ENCODE results near the gene ECE2. TPM values are rescaled to one million over a fixed set of nuclear protein-coding genes. Genes with fewer than 3 reads are reported as not detected.
A peak's percentile ranks its signal among the peaks of the same experiment; 100 is the strongest.

Gene ECE2
- total RNA-seq, 3 donors from 2014 or later (not counting 1 experiment from before 2014, with no cell fraction given): not detected

- peak overlapping the region; percentile 43 to 77 for H3K27ac Mint-ChIP-seq
- peaks cover 18 to 28% of the 10 kb centered on the region in 2 donors for H3K4me1 Mint-ChIP-seq
- intact Hi-C loops (cut with micrococcal nuclease): no loop called here
- DNase-seq (peak; percentile 53 to 71), ATAC-seq (peak; percentile 70 to 77 (median 71))
- WGBS (ENCODE audit: insufficient coverage): 2% methylated on average over 91 of the region's 91 CpGs
- H3K4me3 Mint-ChIP-seq: peak overlapping the region; percentile 86
- peaks cover 0 to 13% of the 10 kb centered on the region in 2 donors for H3K27me3 Mint-ChIP-seq (ENCODE audit: low read depth in 2 of 2)
- no peaks in the 10 kb centered on the region for H3K36me3 ChIP-seq (ENCODE audit: control insufficient read depth, insufficient read depth, low read length)
- H3K27ac ChIP-seq (ENCODE audit: low read length): no peak overlapping the region
- no peaks in the 10 kb centered on the region for H3K9me3 Mint-ChIP-seq
- H3K9me3 ChIP-seq (ENCODE audit: control insufficient read depth, insufficient read depth, low read length): no peaks in the 10 kb centered on the region
- no peaks in the 10 kb centered on the region for H3K36me3 Mint-ChIP-seq
- no peak for TF ChIP-seq CTCF (IDR thresholded peaks at IDR 0.05)
- peaks cover 19% of the 10 kb centered on the region for H3K27me3 ChIP-seq (ENCODE audit: control insufficient read depth, insufficient read depth, low read length)
- no peak overlapping the region for H3K4me3 ChIP-seq (ENCODE audit: low read length)
- peaks cover 29% of the 10 kb centered on the region for H3K4me1 ChIP-seq (ENCODE audit: control insufficient read depth, insufficient read depth, low read length)
Observed at GRCh38 chr3:184259878-184260723, 15.7 kb upstream of the ECE2 start.

DNA sequence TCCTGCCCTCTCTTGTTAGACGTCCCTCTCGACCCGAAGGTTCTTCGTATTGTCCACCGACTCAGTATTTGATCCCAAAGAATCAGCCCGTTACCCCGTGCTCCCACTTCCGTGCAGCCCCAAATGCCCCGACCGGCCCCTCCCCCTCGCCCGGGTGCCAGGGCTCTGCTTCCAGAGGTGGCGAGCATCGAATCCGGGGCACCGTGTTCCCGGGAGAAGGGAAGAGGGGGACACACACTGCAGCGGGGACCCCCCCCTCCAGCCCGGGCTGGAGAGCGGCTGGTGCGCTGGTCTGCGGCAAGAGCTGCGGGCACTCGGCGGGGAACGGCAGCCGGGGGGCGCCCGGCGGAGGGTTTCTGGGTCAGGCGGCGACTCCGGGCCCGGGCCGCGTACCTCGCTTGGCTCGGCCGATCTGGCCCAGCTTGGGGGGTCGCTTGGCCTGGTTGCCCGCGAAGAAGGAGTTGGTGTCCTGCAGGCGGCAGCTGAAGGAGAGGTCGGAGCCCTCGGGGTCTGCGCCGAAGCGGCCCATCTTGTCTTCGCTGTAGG, 15.0 kb upstream of the ECE2 start:
- Histone ChIP-seq H3K27me3 (ENCODE audit: control insufficient read depth, insufficient read depth, low read length) (peaks cover 20% of the 10 kb centered on the region), H3K9me3 (ENCODE audit: control insufficient read depth, insufficient read depth, low read length) (no peaks in the 10 kb centered on the region), H3K4me1 (ENCODE audit: control insufficient read depth, insufficient read depth, low read length) (peaks cover 29% of the 10 kb centered on the region), H3K4me3 (ENCODE audit: low read length) (peak overlapping the region; percentile 15), H3K27ac (ENCODE audit: low read length) (no peak overlapping the region), H3K36me3 (ENCODE audit: control insufficient read depth, insufficient read depth, low read length) (no peaks in the 10 kb centered on the region)
- Mint-ChIP-seq H3K36me3 (no peaks in the 10 kb centered on the region), H3K27ac (peak overlapping the region; percentile 43 to 77), H3K4me3 (peak overlapping the region; percentile 86), H3K4me1 (peaks cover 18 to 28% of the 10 kb centered on the region in 2 donors), H3K9me3 (no peaks in the 10 kb centered on the region), H3K27me3 (ENCODE audit: low read depth in 2 of 2) (peaks cover 0 to 13% of the 10 kb centered on the region in 2 donors)
- DNase-seq (no peak), ATAC-seq (no peak)
- intact Hi-C loops (cut with micrococcal nuclease): no loop called here
- WGBS (ENCODE audit: insufficient coverage): 2% methylated on average over 49 of the region's 49 CpGs
- no peak for TF ChIP-seq CTCF (IDR thresholded peaks at IDR 0.05)

DNA sequence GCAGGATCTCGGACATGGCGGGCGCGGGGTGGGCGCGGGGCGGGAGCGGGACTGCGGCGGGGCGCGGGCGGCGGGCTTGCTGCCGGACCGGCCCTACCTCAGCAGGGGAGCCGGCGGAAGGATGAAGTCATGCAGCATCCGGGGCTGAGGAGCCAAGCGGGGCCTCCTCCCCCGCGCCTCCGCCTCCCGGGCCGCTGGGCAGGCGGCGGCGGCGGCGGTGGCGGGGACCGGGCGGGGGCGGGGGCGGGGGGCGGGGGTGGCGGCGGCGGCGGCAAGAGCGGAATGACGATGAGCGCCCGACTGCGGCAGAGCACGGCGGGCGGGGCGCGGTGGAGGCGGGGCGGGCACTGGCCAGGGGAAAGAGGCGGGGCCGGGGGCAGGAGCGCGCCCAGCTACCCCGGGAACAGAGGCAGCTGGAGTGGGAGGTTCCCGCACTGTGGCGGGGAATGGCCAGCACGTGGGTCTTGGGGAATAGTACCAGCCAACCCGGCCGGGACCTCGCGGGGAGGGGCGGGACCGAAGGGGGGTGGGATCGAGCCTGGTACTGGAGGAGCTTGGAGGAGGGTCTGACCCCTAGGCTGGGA, 14.5 kb upstream of the ECE2 start, which contains the start of gene CAMK2N2:
Gene CAMK2N2, minus strand, starts transcription at position 284 of the 584 bp plus-strand sequence. Its CDS starts 268 bp downstream, at position 16.
- Histone ChIP-seq H3K27ac (ENCODE audit: low read length) (no peak within 1 kb of the TSS), H3K27me3 (ENCODE audit: control insufficient read depth, insufficient read depth, low read length) (peaks cover 20% of the 10 kb centered on the region), H3K36me3 (ENCODE audit: control insufficient read depth, insufficient read depth, low read length) (no peaks in the 10 kb centered on the region), H3K4me1 (ENCODE audit: control insufficient read depth, insufficient read depth, low read length) (peaks cover 29% of the 10 kb centered on the region), H3K9me3 (ENCODE audit: control insufficient read depth, insufficient read depth, low read length) (no peaks in the 10 kb centered on the region), H3K4me3 (ENCODE audit: low read length) (peak within 1 kb of the TSS; percentile 28)
- intact Hi-C loops (cut with micrococcal nuclease): no loop called here
- Mint-ChIP-seq H3K4me3 (peak within 1 kb of the TSS; percentile 86), H3K4me1 (peaks cover 18 to 28% of the 10 kb centered on the region in 2 donors), H3K36me3 (no peaks in the 10 kb centered on the region), H3K9me3 (no peaks in the 10 kb centered on the region), H3K27ac (peak within 1 kb of the TSS; percentile 43 to 77), H3K27me3 (ENCODE audit: low read depth in 2 of 2) (peaks cover 0 to 17% of the 10 kb centered on the region in 2 donors)
- DNase-seq (peak; percentile 45 to 68), ATAC-seq (peak; percentile 61 to 65 (median 61))
- no peak for TF ChIP-seq CTCF (IDR thresholded peaks at IDR 0.05)
- under 1% methylated on average over 66 of the region's 67 CpGs for WGBS (ENCODE audit: insufficient coverage)

All from natural killer cell (primary cell).